ENCODE data around the gene FOXN4.
A peak's percentile ranks its signal among the peaks of the same experiment; 100 is the strongest.
"Not testable (repeated sequence)": the region's sequence is repeated elsewhere in the genome, so short reads cannot be mapped to it uniquely, and the experiment has no call there.

Gene FOXN4

GRCh38 chr12:109308534-109309380 is at the start of gene FOXN4:
Gene FOXN4, minus strand, starts transcription at chr12:109309284. Its CDS starts 963 bp downstream, at chr12:109308321.
- DNase-seq (ENCODE audit: low read depth), result no peak

- peak; percentile 13 for DNase-seq (ENCODE audit: low read depth)
These were observed 49.2 kb upstream of the FOXN4 start for GRCh38 chr12:109358154-109358869.

GRCh38 chr12:109357032-109357431 is 47.9 kb upstream of the FOXN4 start:
- no peak for DNase-seq (ENCODE audit: low read depth)

GRCh38 chr12:109356577-109356976 is 47.5 kb upstream of the FOXN4 start:
- no peak for DNase-seq (ENCODE audit: low read depth)

- DNase-seq (ENCODE audit: low read depth), result no peak
These were observed 43.1 kb upstream of the FOXN4 start for GRCh38 chr12:109352184-109352583.

- no peak for DNase-seq (ENCODE audit: low read depth)
These were observed 38.5 kb upstream of the FOXN4 start, which contains the start of gene MYO1H for GRCh38 chr12:109347589-109347988. Gene MYO1H, plus strand, starts transcription at chr12:109347900. Its CDS starts 61 bp downstream, at chr12:109347961.

GRCh38 chr12:109346920-109347319 is 37.8 kb upstream of the FOXN4 start:
- no peak for DNase-seq (ENCODE audit: low read depth)

GRCh38 chr12:109345428-109345827 is 36.3 kb upstream of the FOXN4 start:
- no peak for DNase-seq (ENCODE audit: low read depth)

- no peak for DNase-seq (ENCODE audit: low read depth)
These were observed 34.6 kb upstream of the FOXN4 start for GRCh38 chr12:109343677-109344076.

- DNase-seq (ENCODE audit: low read depth), result no peak
These were observed 27.5 kb upstream of the FOXN4 start for GRCh38 chr12:109336593-109336992.

GRCh38 chr12:109334887-109335286 is 25.8 kb upstream of the FOXN4 start:
- no peak for DNase-seq (ENCODE audit: low read depth)

GRCh38 chr12:109331301-109331952 is 22.3 kb upstream of the FOXN4 start:
- no peak for DNase-seq (ENCODE audit: low read depth)

GRCh38 chr12:109330282-109331230 is 21.5 kb upstream of the FOXN4 start:
- no peak for DNase-seq (ENCODE audit: low read depth)

GRCh38 chr12:109329686-109330085 is 20.6 kb upstream of the FOXN4 start:
- DNase-seq (ENCODE audit: low read depth), result peak; percentile 37

GRCh38 chr12:109329003-109329402 is 19.9 kb upstream of the FOXN4 start:
- no peak for DNase-seq (ENCODE audit: low read depth)

GRCh38 chr12:109321294-109321693 is 12.2 kb upstream of the FOXN4 start:
- DNase-seq (ENCODE audit: low read depth), result not testable (repeated sequence)

GRCh38 chr12:109310247-109311125 is 1.4 kb upstream of the FOXN4 start:
- no peak for DNase-seq (ENCODE audit: low read depth)

GRCh38 chr12:109309381-109310246 is 530 bp upstream of the FOXN4 start:
- DNase-seq (ENCODE audit: low read depth), result no peak

- DNase-seq (ENCODE audit: low read depth), result no peak
These were observed 2.0 kb downstream of the FOXN4 start for GRCh38 chr12:109307051-109307450.
